Right kidney (tissue), 1 donor: ENCODE results near the gene KDM2B.
"Not testable (repeated sequence)": the region's sequence is repeated elsewhere in the genome, so short reads cannot be mapped to it uniquely, and the experiment has no call there.

Experiments used
- DNase-seq: peaks from one replicate; pipeline ENCODE4 v3.0.0-alpha.2; 2016

Gene KDM2B

DNA sequence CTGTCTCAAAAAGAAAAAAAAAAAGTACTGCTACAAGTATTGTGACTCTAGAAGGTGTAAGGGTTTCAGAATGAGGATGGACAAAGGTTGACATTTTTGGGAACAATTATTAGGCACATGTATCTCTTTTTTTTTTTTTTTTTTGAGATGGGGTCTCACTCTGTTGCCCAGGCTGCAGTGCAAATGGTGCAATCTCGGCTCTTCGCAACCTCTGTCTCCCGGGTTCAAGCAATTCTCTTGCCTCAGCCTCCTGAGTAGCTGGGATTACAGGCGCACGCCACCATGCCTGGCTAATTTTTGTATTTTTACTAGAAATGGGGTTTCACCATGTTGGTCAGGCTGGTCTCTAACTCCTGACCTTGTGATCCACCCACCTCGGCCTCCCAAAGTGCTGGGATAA lies 195.9 kb downstream of the KDM2B start:
- not testable (repeated sequence) for DNase-seq

DNA sequence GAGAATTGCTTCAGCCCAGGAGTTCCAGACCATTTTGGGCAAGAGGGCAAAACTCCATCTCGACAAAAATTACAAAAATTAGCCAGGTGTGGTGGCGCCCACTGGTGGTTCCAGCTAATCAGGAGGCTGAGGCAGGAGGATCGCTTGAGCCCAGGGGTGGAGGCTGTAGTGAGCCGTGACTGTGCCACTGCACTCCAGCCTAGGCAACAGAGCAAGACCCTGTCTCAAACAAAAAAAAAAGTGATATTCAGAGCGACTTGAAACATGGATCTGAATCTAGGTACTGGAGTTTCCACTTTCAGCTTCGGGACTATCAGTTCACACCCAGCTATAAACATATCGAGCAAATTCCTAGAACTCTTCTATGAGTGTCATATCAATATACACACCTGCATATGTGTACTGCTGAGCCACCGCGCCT lies 197.2 kb downstream of the KDM2B start:
- no peak for DNase-seq

DNA sequence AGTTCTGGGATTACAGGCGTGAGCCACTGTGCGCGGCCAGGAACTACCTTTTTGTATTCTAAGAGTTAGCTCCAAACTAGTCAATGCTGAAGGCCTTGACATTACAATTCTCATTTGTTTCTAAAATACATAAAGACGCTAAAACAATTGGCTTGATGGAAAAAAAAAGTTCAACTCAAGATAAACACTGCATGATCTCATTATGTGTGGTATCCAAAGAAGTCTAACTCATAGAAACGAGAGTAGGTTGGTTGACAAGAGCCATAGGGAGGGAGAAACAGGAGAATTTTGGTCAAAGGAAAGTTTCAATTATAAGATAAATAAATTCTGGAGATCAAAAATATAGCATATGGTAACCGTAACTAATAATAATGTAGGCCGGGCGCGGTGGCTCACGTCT lies 200.9 kb downstream of the KDM2B start:
- DNase-seq = no peak
